HCT116 (cell line): ENCODE results near the gene RANBP17.

Source experiments
- POLR2AphosphoS5 ChIP-seq: IDR thresholded peaks from 2 replicates; pipeline ENCODE4 v1.6.1; 2011; ENCODE audit warnings: mild to moderate bottlenecking, low read depth, low read length, moderate library complexity
- RAD21 ChIP-seq: IDR thresholded peaks from 2 replicates; pipeline ENCODE4 v1.6.1; 2012; ENCODE audit warnings: low read depth, mild to moderate bottlenecking
- SIN3A ChIP-seq: IDR thresholded peaks from 2 replicates; pipeline ENCODE4 v1.6.1; 2012; ENCODE audit warnings: low read depth
- SP1 ChIP-seq: IDR thresholded peaks from 2 replicates; pipeline ENCODE4 v1.6.1; 2012; ENCODE audit warnings: low read depth
- YY1 ChIP-seq: IDR thresholded peaks from 2 replicates; pipeline ENCODE4 v1.6.1; 2011; ENCODE audit warnings: low read length, low read depth, moderate library complexity, mild to moderate bottlenecking; ENCODE audit not compliant: insufficient replicate concordance; ENCODE audit errors: extremely low read depth
- ZNF274 ChIP-seq: fragments of 200-500 bp; sonication (Bioruptor generic); IDR thresholded peaks from 2 replicates; pipeline ENCODE4 v1.6.1; 2014; ENCODE audit warnings: mild to moderate bottlenecking, low read depth, low read length, inconsistent platforms
- TF ChIP-seq, protein P1 (sequence below), 3 experiments: fragments of 200-600 bp in 1 of 3; sonication (generic) in 1 of 3; IDR thresholded peaks in 2 of 3; conservative IDR thresholded peaks in 1 of 3; 2 replicates each; pipeline ENCODE4 v1.5.1; 2012 to 2017; ENCODE audit warnings: low read depth in 2 of 3, low read length in 2 of 3, antibody characterized with exemption in 1 of 3, borderline replicate concordance in 1 of 3, control low read depth in 1 of 3, mild to moderate bottlenecking in 1 of 3, mixed read lengths in 1 of 3, mixed run types in 1 of 3, moderate library complexity in 1 of 3; ENCODE audit not compliant: insufficient read depth in 1 of 3

- TF ChIP-seq, protein P1, sequence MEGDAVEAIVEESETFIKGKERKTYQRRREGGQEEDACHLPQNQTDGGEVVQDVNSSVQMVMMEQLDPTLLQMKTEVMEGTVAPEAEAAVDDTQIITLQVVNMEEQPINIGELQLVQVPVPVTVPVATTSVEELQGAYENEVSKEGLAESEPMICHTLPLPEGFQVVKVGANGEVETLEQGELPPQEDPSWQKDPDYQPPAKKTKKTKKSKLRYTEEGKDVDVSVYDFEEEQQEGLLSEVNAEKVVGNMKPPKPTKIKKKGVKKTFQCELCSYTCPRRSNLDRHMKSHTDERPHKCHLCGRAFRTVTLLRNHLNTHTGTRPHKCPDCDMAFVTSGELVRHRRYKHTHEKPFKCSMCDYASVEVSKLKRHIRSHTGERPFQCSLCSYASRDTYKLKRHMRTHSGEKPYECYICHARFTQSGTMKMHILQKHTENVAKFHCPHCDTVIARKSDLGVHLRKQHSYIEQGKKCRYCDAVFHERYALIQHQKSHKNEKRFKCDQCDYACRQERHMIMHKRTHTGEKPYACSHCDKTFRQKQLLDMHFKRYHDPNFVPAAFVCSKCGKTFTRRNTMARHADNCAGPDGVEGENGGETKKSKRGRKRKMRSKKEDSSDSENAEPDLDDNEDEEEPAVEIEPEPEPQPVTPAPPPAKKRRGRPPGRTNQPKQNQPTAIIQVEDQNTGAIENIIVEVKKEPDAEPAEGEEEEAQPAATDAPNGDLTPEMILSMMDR (IDR thresholded peaks at IDR 0.05 in 2 of 3, conservative IDR thresholded peaks at IDR 0.05 in 1 of 3; ENCODE audit: borderline replicate concordance in 1 of 3, insufficient read depth in 1 of 3, low read depth in 2 of 3, low read length in 2 of 3), result no peak
- TF ChIP-seq RAD21 (no peak), ZNF274 (no peak), YY1 (no peak), SP1 (no peak), SIN3A (no peak), POLR2AphosphoS5 (no peak)
These were observed 4.8 kb upstream of the RANBP17 start for GRCh38 chr5:170857066-170857465.
